Epithelial cell of proximal tubule (primary cell): Measurements from ENCODE around the gene BMERB1. TPM values are rescaled to one million over a fixed set of nuclear protein-coding genes. Genes with fewer than 3 reads are reported as not detected.
"Not testable (repeated sequence)": the region's sequence is repeated elsewhere in the genome, so short reads cannot be mapped to it uniquely, and the experiment has no call there.

Source experiments
- DNase-seq: peaks from one replicate; pipeline ENCODE4 v3.0.0-alpha.2; 2011; ENCODE audit warnings: low read depth
- H3K4me3 ChIP-seq: 2 replicates; pipeline ENCODE4 v1.5.1; 2011; ENCODE audit warnings: low read depth, mild to moderate bottlenecking, low read length
- total RNA-seq: library from RNA; depleted of rRNA; stranded (reverse); fragments of >200 nt; gene quantifications from 2 replicates; pipeline ENCODE4 v1.2.3, GENCODE V29; 2015
- TF ChIP-seq, protein P1 (sequence below): conservative IDR thresholded peaks from 2 replicates; pipeline ENCODE4 v1.5.1; 2012; ENCODE audit warnings: low read depth, mild to moderate bottlenecking, low read length

The BMERB1 gene
- 9.7 and 15.8 TPM in 2 replicates for total RNA-seq

DNA sequence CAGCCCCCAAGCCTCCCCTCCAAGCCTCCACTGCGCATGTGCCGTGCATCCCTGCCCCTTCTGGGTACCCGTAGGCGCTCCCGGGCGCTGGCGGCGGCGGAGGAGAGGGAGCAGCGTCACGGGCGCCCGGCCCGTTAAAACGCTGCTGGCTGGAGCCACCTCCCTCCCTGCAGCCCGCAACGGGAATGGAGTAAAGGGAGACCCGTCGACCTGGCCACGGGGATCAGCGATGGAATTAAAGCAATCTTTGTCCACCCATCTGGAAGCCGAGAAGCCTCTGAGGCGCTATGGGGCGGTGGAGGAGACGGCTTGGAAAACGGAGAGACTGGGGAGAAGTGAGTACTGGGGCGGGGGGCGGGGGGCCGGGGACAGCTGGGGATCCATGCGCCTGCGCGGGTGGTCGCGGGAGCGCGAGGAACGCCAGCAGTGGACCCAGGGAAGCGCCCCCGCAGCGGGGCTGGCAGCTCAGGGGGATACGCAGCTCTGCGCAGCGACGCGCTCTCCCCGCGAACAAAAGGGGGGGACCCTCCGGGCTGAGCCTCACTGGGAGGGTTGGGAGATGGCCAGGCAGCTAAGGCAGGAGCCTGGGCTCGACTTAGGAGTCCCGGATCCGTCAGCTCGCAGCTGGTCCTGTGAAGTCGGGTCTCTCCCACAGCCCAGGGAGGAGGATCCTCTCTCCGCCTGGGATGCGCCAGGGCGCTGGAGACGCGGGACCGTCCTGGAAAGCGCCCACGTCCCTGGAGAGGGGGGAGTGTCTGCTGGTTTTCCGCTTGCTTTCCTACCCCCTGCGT lies at the start of gene BMERB1:
Gene BMERB1 (plus strand): TSS at position 164 of the 791 bp plus-strand sequence. CDS start 66 bp downstream, at position 230.
- TF ChIP-seq, protein P1, sequence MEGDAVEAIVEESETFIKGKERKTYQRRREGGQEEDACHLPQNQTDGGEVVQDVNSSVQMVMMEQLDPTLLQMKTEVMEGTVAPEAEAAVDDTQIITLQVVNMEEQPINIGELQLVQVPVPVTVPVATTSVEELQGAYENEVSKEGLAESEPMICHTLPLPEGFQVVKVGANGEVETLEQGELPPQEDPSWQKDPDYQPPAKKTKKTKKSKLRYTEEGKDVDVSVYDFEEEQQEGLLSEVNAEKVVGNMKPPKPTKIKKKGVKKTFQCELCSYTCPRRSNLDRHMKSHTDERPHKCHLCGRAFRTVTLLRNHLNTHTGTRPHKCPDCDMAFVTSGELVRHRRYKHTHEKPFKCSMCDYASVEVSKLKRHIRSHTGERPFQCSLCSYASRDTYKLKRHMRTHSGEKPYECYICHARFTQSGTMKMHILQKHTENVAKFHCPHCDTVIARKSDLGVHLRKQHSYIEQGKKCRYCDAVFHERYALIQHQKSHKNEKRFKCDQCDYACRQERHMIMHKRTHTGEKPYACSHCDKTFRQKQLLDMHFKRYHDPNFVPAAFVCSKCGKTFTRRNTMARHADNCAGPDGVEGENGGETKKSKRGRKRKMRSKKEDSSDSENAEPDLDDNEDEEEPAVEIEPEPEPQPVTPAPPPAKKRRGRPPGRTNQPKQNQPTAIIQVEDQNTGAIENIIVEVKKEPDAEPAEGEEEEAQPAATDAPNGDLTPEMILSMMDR, result no peak
- no peak for DNase-seq
- H3K4me3 ChIP-seq, result peak within 1 kb of the TSS; percentile 64

DNA sequence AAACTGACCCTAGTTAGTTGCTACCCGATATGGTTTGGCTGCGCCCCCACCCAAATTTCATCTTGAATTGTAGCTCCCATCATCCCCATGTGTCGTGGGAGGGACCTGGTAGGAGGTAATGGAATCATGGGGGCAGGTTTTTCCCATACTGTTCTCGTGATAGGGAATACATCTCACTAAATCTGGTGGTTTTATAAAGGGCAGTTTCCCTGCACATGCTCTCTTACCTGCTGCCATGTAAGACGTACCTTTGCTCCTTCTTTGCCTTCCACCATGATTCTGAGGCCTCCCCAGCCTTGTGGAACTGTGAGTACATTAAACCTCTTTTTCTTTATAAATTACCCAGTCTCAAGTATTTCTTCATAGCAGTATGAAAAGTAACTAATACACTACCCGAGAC lies 46.3 kb upstream of the BMERB1 start:
- not testable (repeated sequence) for DNase-seq

DNA sequence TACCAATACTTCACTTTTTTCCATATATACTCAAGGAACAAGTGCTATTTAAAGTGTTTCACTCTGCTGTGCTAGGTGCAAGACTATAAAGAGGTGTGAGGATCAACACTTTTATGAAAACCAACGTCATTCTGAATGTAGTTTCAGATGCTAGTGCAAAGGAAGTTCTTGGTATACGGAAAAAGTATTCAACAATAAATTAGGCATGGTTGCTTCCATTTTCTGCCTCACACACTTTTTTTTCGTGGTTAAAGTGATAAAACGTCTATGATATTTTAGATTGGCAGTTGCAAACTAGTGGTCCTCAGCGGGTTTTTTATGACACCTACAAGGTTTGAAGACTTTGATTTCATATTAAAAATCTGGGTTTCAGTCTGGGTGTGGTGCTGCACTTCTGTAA lies 44.5 kb upstream of the BMERB1 start:
- H3K4me3 ChIP-seq, DNase-seq: not testable (repeated sequence)

More for the DNA sequence above, 46.3 kb upstream of the BMERB1 start:
- H3K4me3 ChIP-seq, result not testable (repeated sequence)

DNA sequence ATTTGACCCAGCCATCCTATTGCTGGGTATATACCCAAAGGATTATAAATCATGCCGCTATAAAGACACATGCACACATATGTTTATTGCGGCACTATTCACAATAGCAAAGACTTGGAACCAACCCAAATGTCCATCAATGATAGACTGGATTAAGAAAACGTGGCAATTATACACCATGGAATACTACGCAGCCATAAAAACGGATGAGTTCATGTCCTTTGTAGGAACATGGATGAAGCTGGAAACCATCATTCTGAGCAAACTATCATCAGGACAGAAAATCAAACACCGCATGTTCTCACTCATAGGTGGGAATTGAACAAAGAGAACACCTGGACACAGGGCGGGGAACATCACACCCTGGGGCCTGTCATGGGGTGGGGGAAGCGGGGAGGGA lies 41.4 kb upstream of the BMERB1 start:
- not testable (repeated sequence) for H3K4me3 ChIP-seq, DNase-seq

DNA sequence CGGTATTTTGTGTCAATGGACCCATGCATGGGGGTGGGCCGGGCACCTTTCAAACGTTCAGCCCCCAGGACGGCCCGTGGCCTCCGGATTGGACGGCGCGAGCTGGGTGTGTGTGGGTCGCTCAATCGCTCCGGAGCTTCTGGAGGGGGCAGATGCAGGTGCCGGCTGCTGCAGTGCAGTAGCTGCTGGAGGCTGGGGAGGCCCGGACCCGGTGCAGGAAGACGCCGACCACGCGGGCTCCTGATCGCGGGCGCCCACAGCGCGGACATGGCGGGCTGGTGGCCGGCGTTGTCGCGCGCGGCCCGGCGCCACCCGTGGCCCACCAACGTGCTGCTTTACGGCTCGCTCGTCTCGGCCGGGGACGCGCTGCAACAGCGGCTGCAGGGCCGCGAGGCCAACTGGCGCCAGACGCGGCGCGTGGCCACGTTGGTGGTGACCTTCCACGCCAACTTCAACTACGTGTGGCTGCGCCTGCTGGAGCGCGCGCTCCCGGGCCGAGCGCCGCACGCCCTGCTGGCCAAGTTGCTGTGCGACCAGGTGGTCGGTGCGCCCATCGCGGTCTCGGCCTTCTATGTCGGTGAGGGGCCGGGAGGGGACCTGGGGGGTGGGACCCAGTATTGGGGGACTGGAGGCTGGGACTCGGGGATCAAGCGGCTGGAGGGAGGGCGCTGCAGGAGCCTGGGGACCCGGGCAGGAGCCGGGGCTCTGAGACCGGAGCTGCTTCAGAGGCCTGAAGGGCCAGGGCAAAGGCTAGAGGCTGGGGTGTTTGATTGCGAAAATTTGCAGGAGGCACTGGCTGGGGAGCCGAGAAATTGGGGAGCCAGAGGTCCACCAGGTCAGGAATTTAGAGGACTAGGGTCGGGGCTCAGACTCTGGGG lies 38.5 kb upstream of the BMERB1 start, which contains the start of gene MPV17L:
Gene MPV17L (plus strand): TSS at position 124 of the 878 bp plus-strand sequence. CDS start 144 bp downstream, at position 268.
- not testable (repeated sequence) for DNase-seq
- peak within 1 kb of the TSS; percentile 48 for H3K4me3 ChIP-seq

DNA sequence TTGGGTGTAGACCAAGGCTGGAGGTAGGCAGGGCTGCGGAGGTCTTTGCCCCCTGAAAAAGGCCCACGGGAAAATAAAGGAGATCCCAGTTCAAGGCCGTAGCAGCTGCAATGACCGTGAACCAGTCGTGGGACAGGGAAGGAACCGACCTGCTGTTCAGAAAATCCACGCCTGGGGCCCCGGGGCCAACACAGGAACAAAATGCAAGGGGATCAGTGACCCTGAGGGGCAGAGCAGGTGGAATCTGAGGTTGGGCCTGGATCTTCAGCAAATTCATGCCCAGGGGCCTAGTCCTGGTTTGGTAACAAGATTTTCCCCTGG lies 37.9 kb upstream of the BMERB1 start:
- not testable (repeated sequence) for H3K4me3 ChIP-seq, DNase-seq

DNA sequence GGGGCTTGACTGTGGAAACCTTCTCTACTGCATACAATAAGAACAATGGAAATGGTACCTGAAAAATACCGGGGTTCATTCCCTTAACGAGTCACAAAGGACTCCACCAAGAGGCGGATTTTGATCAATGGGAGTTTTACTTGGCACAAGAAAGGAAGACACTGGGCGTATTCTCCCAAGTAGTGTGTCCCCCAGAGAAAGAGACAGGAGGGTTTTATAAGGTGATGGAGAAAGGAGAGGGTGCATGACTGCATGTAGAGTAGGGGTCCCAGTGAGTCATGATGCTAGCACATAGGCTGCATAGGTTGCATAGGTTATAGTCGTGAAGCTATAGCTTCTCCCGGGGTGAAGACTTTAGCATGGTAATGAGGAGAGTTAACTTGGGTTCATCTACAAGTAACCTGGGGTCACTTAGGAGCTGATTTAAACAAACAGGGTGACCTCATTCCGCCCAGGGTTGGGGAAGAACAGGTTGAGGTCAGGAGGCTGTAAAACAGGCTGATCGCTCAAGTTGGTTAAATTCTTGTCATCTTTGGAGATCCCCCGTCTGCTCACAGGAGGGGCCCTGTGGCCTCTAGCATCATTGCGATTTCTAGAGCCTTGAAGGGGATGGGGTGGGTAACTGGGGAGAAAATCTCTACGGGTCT lies 37.3 kb upstream of the BMERB1 start:
- no peak for DNase-seq
- H3K4me3 ChIP-seq, result no peak overlapping the region
- TF ChIP-seq, protein P1, result no peak

DNA sequence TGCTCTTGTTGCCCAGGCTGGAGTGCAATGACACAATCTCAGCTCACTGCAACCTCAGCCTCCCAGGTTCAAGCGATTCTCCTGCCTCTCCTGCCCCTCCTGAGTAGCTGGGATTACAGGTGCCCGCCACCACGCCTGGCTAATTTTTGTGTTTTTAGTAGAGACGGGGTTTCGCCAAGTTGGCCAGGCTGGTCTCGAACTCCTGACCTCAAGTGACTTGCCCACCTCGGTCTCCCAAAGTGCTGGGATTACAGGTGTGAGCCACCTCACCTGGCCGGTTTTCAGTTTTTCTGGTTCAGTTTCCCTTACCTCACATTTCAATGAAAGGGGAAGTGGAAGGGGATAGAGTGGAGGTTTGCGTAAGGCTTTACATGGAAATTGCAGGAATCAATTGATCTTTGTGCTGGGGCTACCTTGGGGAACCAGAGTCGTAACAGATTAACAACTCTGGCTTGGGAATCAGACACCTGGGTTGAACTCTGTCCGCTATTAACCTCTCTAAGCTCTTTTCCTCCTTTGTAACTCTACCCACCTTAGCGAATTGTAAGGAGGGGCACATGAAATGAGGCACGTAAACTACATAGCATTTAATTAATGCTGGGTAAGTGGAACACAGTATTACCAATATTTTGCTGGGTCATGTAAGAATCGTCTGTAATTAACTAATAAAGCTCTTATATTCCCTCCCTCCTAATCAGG lies 35.6 kb upstream of the BMERB1 start:
- DNase-seq, result no peak
- H3K4me3 ChIP-seq, result no peak overlapping the region
- TF ChIP-seq, protein P1, result no peak

DNA sequence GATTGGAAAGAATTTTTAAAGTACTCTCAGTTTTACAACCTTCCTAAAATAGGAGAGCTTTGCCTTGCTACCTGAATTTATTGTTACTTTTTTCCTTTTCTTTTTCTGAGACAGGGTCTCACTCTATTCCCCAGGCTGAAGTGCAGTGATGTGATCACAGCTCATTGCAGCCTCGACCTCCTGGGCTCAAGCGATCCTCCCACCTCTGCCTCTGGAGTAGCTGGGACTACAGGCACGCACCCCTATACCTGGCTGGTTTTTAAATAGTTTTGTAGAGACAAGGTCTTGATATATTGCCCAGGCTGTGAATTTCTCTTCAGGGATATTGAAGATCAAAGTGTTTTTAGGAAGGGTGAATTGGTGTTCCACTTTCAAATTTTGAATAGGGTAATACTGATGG lies 35.1 kb upstream of the BMERB1 start:
- no peak for DNase-seq
- H3K4me3 ChIP-seq, result no peak overlapping the region
- TF ChIP-seq, protein P1, result no peak

DNA sequence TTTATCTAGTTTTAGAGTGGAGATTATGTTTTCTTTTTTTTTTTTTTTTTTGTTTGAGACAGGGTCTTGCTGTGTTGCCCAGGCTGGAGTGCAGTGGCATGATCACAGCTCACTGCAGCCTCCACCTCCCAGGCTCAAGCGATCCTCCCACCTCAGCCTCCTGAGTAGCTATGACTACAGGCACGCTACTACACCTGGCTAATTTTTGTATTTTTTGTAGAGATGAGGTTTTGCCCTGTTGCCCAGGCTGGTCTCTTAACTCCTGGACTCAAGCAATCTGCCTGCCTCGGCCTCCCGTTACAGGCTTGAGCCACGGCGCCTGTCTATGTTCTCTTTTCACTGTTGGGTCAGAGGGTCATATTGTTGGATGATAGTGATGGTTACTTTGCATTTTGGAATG lies 34.1 kb upstream of the BMERB1 start:
- DNase-seq, H3K4me3 ChIP-seq: not testable (repeated sequence)
